Tibial artery (tissue), 4 donors: ENCODE measurements around the gene STIL.

Experiments
- DNase-seq, 2 donors: peaks; one replicate each; pipeline ENCODE4 v3.0.0-alpha.2; 2019
- H3K27ac ChIP-seq, 2 donors: fragments of 200-600 bp; sonication (generic) in 1 of 2; 1 replicate in 1 of 2; 2 replicates in 1 of 2; pipeline ENCODE4 v1.5.1; 2018 to 2019; ENCODE audit warnings: mild to moderate bottlenecking in 1 of 2
- H3K27me3 ChIP-seq, 2 donors: fragments of 200-600 bp; sonication (generic) in 1 of 2; one replicate each; pipeline versions ENCODE4 v1.5.1 to v1.6.0; 2016 to 2019
- H3K36me3 ChIP-seq, 3 donors: fragments of 200-600 bp; sonication (generic) in 2 of 3; one replicate each; pipeline ENCODE4 v1.5.1; 2016 to 2019; ENCODE audit warnings: mild to moderate bottlenecking in 2 of 3
- H3K4me1 ChIP-seq, 4 donors: fragments of 200-600 bp; sonication (generic) in 2 of 4; 1 replicate in 3 of 4; 2 replicates in 1 of 4; pipeline ENCODE4 v1.5.1; 2016 to 2019
- H3K4me3 ChIP-seq, 2 donors: fragments of 200-600 bp; sonication (generic) in 1 of 2; 1 replicate in 1 of 2; 2 replicates in 1 of 2; pipeline ENCODE4 v1.5.1; 2018 to 2019; ENCODE audit warnings: mild to moderate bottlenecking in 2 of 2
- H3K9me3 ChIP-seq, 3 donors: fragments of 200-600 bp; sonication (generic) in 1 of 3; one replicate each; pipeline ENCODE4 v1.5.1; 2016 to 2019
- intact Hi-C: fragments of 100-400 bp; cut with DNase I; formaldehyde crosslinking; loops from one replicate; pipeline ENCODE4 v1.15.0; 2023; ENCODE audit warnings: low total_unique reads
- TF ChIP-seq, protein P1 (sequence below), 2 experiments: fragments of 200-600 bp in 1 of 2; fragments of 450-650 bp in 1 of 2; IDR thresholded peaks; one replicate each; pipeline ENCODE4 v1.5.1; 2017 to 2019; ENCODE audit warnings: antibody characterized with exemption in 2 of 2, mild to moderate bottlenecking in 1 of 2, moderate library complexity in 1 of 2

Gene STIL

GRCh38 chr1:47231301-47232186 is 82.4 kb downstream of the STIL start:
- Histone ChIP-seq H3K9me3 (no peaks in the 10 kb centered on the region), H3K36me3 (no peaks in the 10 kb centered on the region), H3K27me3 (peaks cover 11 to 83% of the 10 kb centered on the region in 2 donors), H3K27ac (peak overlapping the region in 1 of 2 donors; percentile 6), H3K4me1 (peaks cover 0 to 27% (median 20%) of the 10 kb centered on the region in 4 donors), H3K4me3 (peak overlapping the region; percentile 28 to 49)
- TF ChIP-seq, protein P1, sequence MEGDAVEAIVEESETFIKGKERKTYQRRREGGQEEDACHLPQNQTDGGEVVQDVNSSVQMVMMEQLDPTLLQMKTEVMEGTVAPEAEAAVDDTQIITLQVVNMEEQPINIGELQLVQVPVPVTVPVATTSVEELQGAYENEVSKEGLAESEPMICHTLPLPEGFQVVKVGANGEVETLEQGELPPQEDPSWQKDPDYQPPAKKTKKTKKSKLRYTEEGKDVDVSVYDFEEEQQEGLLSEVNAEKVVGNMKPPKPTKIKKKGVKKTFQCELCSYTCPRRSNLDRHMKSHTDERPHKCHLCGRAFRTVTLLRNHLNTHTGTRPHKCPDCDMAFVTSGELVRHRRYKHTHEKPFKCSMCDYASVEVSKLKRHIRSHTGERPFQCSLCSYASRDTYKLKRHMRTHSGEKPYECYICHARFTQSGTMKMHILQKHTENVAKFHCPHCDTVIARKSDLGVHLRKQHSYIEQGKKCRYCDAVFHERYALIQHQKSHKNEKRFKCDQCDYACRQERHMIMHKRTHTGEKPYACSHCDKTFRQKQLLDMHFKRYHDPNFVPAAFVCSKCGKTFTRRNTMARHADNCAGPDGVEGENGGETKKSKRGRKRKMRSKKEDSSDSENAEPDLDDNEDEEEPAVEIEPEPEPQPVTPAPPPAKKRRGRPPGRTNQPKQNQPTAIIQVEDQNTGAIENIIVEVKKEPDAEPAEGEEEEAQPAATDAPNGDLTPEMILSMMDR (IDR thresholded peaks at IDR 0.05), result no peak
- peak in 1 of 2 donors; percentile 47 for DNase-seq
- intact Hi-C loops, result no loop called here

- Histone ChIP-seq H3K27me3 (peaks cover 11 to 91% of the 10 kb centered on the region in 2 donors), H3K9me3 (no peaks in the 10 kb centered on the region), H3K36me3 (no peaks in the 10 kb centered on the region), H3K4me3 (peak overlapping the region; percentile 28 to 49), H3K4me1 (peaks cover 2 to 28% (median 21%) of the 10 kb centered on the region in 4 donors), H3K27ac (no peak overlapping the region)
- TF ChIP-seq, protein P1 (IDR thresholded peaks at IDR 0.05), result no peak
- DNase-seq, result no peak
- intact Hi-C loops, result no loop called here
Measured at GRCh38 chr1:47230692-47231300, 83.2 kb downstream of the STIL start.

GRCh38 chr1:47229886-47230691 is 83.9 kb downstream of the STIL start:
- intact Hi-C loops, result no loop called here
- Histone ChIP-seq H3K4me1 (peaks cover 3 to 35% (median 28%) of the 10 kb centered on the region in 4 donors), H3K27me3 (peaks cover 11 to 97% of the 10 kb centered on the region in 2 donors), H3K9me3 (no peaks in the 10 kb centered on the region), H3K36me3 (no peaks in the 10 kb centered on the region), H3K27ac (no peak overlapping the region), H3K4me3 (peak overlapping the region; percentile 28 to 49)
- no peak for DNase-seq
- TF ChIP-seq, protein P1 (IDR thresholded peaks at IDR 0.05), result no peak

DNA sequence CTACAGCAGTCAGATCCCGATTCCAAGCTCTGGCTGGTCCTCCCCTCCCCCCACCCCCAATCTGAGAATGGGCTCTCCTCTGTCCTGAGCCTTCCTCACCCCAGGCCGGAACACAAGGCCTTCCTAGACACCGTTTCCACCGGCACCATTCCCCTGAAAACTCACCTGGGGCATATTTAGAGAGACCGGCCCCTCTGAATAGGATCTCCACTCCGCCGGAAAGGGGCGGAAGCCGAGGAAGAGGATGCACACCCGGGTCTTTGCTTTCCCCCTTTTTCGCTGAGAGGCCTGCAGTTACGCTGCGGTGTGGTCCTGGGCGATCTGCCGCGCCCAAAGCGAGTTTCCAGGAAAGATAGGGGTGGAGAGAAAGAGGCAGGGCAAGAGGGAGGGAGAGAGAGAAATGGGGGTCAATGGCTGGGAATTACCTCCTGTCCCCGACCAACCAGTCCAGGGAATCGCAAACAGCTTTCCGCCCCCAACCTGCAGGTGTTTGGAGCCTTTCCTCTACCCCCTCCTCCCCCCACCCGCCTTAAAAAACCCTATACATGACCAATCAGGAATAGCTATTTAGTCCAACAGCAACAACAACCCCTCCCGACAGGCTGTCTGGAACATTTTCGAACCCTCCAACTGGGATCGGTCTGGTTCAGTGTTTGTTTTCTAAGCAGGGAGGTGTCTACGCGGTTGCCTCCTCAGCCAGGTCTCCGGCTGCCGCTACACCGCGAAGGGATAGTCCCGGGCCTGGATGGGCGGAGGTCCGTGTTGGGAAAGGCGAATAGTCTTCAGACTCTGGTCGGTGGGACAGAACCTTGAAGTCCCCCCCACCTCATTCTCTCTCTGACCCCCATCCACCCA is 84.7 kb downstream of the STIL start:
- intact Hi-C loops, result no loop called here
- H3K27me3 ChIP-seq, result peaks cover 11 to 98% of the 10 kb centered on the region in 2 donors
- peak in 1 of 2 donors; percentile 64 for DNase-seq
- H3K4me3 ChIP-seq, result peak overlapping the region; percentile 28 to 49
- TF ChIP-seq, protein P1 (IDR thresholded peaks at IDR 0.05), result no peak
- H3K36me3 ChIP-seq, result no peaks in the 10 kb centered on the region
- H3K9me3 ChIP-seq, result no peaks in the 10 kb centered on the region
- H3K4me1 ChIP-seq, result peaks cover 3 to 42% (median 35%) of the 10 kb centered on the region in 4 donors
- H3K27ac ChIP-seq, result no peak overlapping the region
